Upper lobe of left lung (tissue), 6 donors: Measurements from ENCODE around the gene TOX2. TPM values are rescaled to one million over a fixed set of nuclear protein-coding genes. Genes with fewer than 3 reads are reported as not detected.

ENCODE experiments used
- ATAC-seq, 2 donors: fragments of 200-7000 bp; cut with Tn5 transposase; one replicate each; pipeline ENCODE4 v1.9.1; 2022; ENCODE audit warnings: mild to moderate bottlenecking in 2 of 2, moderate library complexity in 2 of 2; ENCODE audit not compliant: low FRiP score in 2 of 2
- DNase-seq, 2 donors: peaks; one replicate each; pipeline ENCODE4 v3.0.0-alpha.2; 2019 to 2020
- H3K27ac ChIP-seq, 4 donors: fragments of 200-600 bp; sonication (generic); one replicate each; pipeline ENCODE4 v1.5.1; 2016 to 2019
- H3K27me3 ChIP-seq, 4 donors: fragments of 200-600 bp; sonication (generic); one replicate each; pipeline ENCODE4 v1.5.1; 2017 to 2019
- H3K36me3 ChIP-seq, 4 donors: fragments of 200-600 bp; sonication (generic); one replicate each; pipeline ENCODE4 v1.5.1; 2016 to 2019
- H3K4me1 ChIP-seq, 4 donors: fragments of 200-600 bp; sonication (generic); one replicate each; pipeline ENCODE4 v1.5.1; 2018 to 2019
- H3K4me3 ChIP-seq, 4 donors: fragments of 200-600 bp; sonication (generic); one replicate each; pipeline ENCODE4 v1.5.1; 2017 to 2019; ENCODE audit warnings: mild to moderate bottlenecking in 2 of 4, moderate library complexity in 1 of 4
- H3K9me3 ChIP-seq, 4 donors: fragments of 200-600 bp; sonication (generic); one replicate each; pipeline ENCODE4 v1.5.1; 2018 to 2019
- CTCF ChIP-seq, 6 experiments: fragments of 450-650 bp in 4 of 6; fragments of 200-600 bp in 2 of 6; sonication (generic) in 2 of 6; IDR thresholded peaks; one replicate each; pipeline ENCODE4 v1.5.1; 2016 to 2019; ENCODE audit warnings: antibody characterized with exemption in 6 of 6
- EP300 ChIP-seq, 4 donors: sonication (generic); formaldehyde crosslinking; IDR thresholded peaks; one replicate each; pipeline ENCODE4 v1.5.1; 2017; ENCODE audit warnings: antibody characterized with exemption in 4 of 4, control low read depth in 2 of 4
- POLR2A ChIP-seq, 4 donors: fragments of 450-650 bp; IDR thresholded peaks; one replicate each; pipeline ENCODE4 v1.5.1; 2016 to 2017; ENCODE audit warnings: antibody characterized with exemption in 4 of 4, mild to moderate bottlenecking in 2 of 4
- POLR2AphosphoS5 ChIP-seq, 2 donors: sonication (generic); formaldehyde crosslinking; IDR thresholded peaks; one replicate each; pipeline ENCODE4 v1.5.1; 2017; ENCODE audit warnings: antibody characterized with exemption in 2 of 2
- WGBS, 2 donors: methylation state at CpG; one replicate each; pipeline ENCODE4 v1.1.5; 2017 to 2018; 5-methylcytosine and 5-hydroxymethylcytosine counted together
- total RNA-seq, 6 donors: library from RNA; depleted of rRNA in 4 of 6; stranded (reverse); fragments of >200 nt in 4 of 6; gene quantifications; one replicate each; pipeline versions ENCODE4 v1.1.0 to v1.2.1, GENCODE V29; 2016 to 2021
- donor health status: DM: no; HTN: no; CAD: no; lungs with moderate emphysema.
- donor health status: DM: no; HTN: yes; CAD: no; lungs with severe emphysema.

Gene TOX2
- total RNA-seq, 6 donors from 2014 or later: 7.2 to 29.3 (median 23.7) TPM

DNA sequence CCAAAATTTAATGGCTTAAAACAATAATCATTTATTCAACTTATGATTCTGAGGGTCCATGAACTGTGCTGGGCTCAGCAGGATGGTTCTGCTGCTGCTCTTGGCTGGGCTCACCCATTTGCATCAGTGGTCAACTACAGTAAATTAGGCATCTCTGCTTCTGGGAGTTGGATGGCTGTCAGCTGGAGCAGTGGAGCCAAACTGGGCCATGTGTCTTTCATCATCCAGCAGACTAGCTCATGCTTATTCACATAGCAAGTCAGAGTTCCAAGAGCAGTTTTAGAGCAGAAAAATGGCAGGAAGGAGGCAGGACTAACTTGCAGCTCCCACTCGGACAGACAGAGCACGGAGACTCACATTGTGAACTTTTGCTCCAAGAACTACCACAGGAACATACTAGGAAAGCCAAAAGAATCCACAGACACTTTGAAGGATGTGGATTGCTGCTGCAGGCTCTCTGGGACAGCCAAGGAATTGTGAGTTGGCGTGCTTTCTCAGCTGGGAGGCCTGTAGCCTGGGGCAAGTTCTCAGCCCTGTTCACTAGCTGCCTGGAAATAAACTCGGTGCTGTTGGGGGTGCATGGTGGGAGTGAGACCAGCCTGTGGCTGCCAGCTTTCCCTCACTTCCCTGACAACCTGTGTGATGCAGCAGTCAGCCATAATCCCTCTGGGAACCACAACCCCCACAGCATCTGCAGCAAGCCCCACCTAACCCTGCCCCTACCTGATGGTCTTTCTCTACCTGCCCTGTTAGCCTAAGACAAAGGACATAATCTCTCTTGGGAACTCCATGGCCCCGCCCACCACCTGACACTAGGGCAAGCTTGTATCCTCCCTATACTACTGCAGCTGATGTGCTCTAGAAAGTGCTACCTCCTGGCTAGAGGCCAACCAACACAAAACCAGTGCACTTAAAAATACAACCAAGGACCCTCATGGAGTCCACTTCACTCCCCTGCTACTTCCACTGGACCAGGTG lies 143.3 kb downstream of the TOX2 start:
- WGBS, 2 donors: 83 to 91% methylated on average over 4 of the region's 5 CpGs
- H3K4me3 ChIP-seq: no peak overlapping the region
- H3K27me3 ChIP-seq: no peaks in the 10 kb centered on the region
- TF ChIP-seq EP300 (IDR thresholded peaks at IDR 0.05): no peak
- TF ChIP-seq CTCF (IDR thresholded peaks at IDR 0.05): no peak
- no peak for TF ChIP-seq POLR2A (IDR thresholded peaks at IDR 0.05)
- TF ChIP-seq POLR2AphosphoS5 (IDR thresholded peaks at IDR 0.05): no peak
- no peaks in the 10 kb centered on the region for H3K4me1 ChIP-seq
- DNase-seq (no peak), ATAC-seq (no peak)
- peaks cover 0 to 29% (median 9%) of the 10 kb centered on the region in 4 donors for H3K36me3 ChIP-seq
- H3K9me3 ChIP-seq: no peaks in the 10 kb centered on the region
- no peak overlapping the region for H3K27ac ChIP-seq

DNA sequence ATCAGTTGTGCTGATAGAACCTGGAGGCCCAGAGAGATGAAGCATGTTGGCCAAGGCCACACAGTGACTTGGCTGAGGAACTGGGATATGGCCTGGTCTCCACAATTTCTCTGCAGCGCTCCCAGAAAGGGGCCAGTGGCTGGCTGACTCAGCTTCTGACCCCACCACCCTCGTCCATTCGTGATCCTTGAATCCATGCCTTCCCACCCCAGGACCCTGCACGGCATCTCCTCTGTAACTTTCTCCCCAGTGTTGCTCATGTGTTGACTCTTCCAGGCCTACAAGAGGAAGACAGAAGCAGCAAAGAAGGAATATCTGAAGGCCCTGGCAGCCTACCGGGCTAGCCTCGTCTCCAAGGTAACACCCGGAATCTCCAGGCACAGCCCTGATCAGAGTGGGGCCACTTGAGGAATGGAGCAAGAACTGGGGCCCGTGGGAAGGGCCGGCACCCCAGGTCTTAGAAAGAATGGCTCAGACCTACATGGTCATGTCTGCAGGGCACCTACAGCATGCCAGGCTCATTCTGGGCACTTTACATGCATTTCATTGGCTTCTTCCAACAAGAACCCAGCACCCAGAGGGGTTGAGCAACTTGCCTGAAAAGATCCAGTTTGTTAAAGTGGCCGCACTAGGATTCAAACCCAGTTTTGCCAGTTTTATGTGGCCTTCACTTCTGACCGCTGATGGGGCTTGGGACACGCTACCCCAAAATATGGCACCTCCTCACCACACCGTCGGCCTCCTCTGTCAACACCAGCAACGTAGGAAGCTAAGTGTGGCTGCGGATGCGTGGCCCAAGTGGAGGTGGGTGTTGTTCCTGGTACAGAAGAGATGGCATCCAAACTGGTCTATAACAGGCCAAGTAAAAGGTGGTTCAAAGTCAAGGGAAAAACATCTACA lies 150.1 kb downstream of the TOX2 start:
- ATAC-seq (no peak), DNase-seq (no peak)
- no peaks in the 10 kb centered on the region for H3K9me3 ChIP-seq
- WGBS, 2 donors: 94 to 97% methylated on average over 13 to 17 of the region's 17 CpGs
- H3K4me3 ChIP-seq: no peak overlapping the region
- TF ChIP-seq CTCF (IDR thresholded peaks at IDR 0.05): no peak
- TF ChIP-seq POLR2AphosphoS5 (IDR thresholded peaks at IDR 0.05): no peak
- no peak for TF ChIP-seq EP300 (IDR thresholded peaks at IDR 0.05)
- TF ChIP-seq POLR2A (IDR thresholded peaks at IDR 0.05): no peak
- H3K36me3 ChIP-seq: peaks cover 0 to 27% (median 5%) of the 10 kb centered on the region in 4 donors
- peaks cover 0 to 7% (median 5%) of the 10 kb centered on the region in 4 donors for H3K4me1 ChIP-seq
- no peak overlapping the region for H3K27ac ChIP-seq
- no peaks in the 10 kb centered on the region for H3K27me3 ChIP-seq

GRCh38 chr20:44065401-44066340 lies 151.0 kb downstream of the TOX2 start:
- H3K27ac ChIP-seq: no peak overlapping the region
- H3K36me3 ChIP-seq: peaks cover 0 to 27% (median 5%) of the 10 kb centered on the region in 4 donors
- ATAC-seq (no peak), DNase-seq (peak in 1 of 2 donors; percentile 72)
- H3K4me1 ChIP-seq: peaks cover 0 to 7% (median 5%) of the 10 kb centered on the region in 4 donors
- WGBS, 2 donors: 97 to 98% methylated on average over 16 to 20 of the region's 20 CpGs
- no peak for TF ChIP-seq EP300 (IDR thresholded peaks at IDR 0.05)
- no peak for TF ChIP-seq POLR2AphosphoS5 (IDR thresholded peaks at IDR 0.05)
- no peak overlapping the region for H3K4me3 ChIP-seq
- H3K9me3 ChIP-seq: no peaks in the 10 kb centered on the region
- no peaks in the 10 kb centered on the region for H3K27me3 ChIP-seq

DNA sequence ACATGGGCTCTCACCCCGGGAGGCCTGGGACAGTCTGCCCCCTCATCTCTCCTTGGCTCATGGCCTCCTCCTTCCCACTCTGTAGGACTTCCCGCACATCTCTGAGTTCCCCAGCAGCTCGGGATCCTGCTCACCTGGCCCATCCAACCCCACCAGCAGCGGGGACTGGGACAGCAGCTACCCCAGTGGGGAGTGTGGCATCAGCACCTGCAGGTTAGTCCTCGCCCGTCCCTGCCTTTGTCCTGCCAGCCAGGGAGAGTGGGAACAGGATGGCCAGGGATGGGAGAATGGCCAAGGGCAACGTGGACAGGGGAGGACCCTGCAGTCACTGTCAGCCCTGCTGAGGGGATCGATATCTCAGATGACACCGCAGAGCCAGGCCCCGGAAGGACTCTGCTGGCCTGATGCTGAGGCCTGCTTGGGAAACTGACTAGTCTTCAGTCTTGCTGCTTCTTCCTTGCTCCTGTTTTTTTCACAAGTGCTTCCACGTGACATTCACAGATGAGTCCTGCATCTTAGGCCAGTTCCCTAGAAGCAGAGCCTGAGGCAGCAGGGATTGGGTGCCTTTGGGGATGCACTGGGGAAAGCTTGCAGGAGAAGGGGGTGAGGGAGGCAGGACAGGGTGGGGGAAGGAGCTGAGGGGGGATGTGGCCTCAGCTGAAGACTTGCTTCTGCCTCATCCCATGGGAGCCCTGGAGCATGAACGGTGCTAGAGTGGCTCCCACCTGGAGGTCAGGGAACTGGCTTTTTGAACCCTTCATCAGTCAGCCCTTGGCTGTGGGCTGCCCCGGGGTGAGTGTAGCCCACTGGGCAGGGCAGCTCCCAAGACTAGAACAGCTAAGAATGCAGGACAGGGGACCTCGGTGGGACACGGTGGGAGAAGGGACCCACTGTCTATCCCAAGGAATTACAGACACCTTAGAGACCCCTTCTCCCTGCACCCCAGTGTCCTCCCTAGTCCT lies 152.3 kb downstream of the TOX2 start:
- H3K36me3 ChIP-seq: peaks cover 0 to 27% (median 5%) of the 10 kb centered on the region in 4 donors
- 93 to 94% methylated on average over 11 to 15 of the region's 15 CpGs for WGBS, 2 donors
- no peaks in the 10 kb centered on the region for H3K27me3 ChIP-seq
- peaks cover 0 to 7% (median 5%) of the 10 kb centered on the region in 4 donors for H3K4me1 ChIP-seq
- DNase-seq: no peak
- no peak overlapping the region for H3K27ac ChIP-seq
- TF ChIP-seq POLR2A (IDR thresholded peaks at IDR 0.05) (no peak), EP300 (IDR thresholded peaks at IDR 0.05) (no peak), CTCF (IDR thresholded peaks at IDR 0.05) (no peak), POLR2AphosphoS5 (IDR thresholded peaks at IDR 0.05) (no peak)
- peak in 1 of 2 donors; percentile 23 for ATAC-seq
- H3K4me3 ChIP-seq: no peak overlapping the region
- no peaks in the 10 kb centered on the region for H3K9me3 ChIP-seq
